ENCODE measurements around the gene MAST3. TPM values are rescaled to one million over a fixed set of nuclear protein-coding genes. Genes with fewer than 3 reads are reported as not detected.

Gene MAST3
- total and polyA plus RNA-seq, 4 donors = 4.3 to 10.6 (median 6.7) TPM

GRCh38 chr19:18119013-18119716, 21.6 kb downstream of the MAST3 start:
- DNase-seq (ENCODE audit: low spot score) = no peak
- TF ChIP-seq FOXA1 (IDR thresholded peaks at IDR 0.05) (no peak), HNF4A (conservative IDR thresholded peaks at IDR 0.05) (no peak), YY1 (IDR thresholded peaks at IDR 0.05) (no peak), FOXA2 (IDR thresholded peaks at IDR 0.05) (no peak), TAF1 (conservative IDR thresholded peaks at IDR 0.05) (no peak), HNF4G (IDR thresholded peaks at IDR 0.05) (no peak), GABPA (IDR thresholded peaks at IDR 0.05 in 1 of 2, conservative IDR thresholded peaks at IDR 0.05 in 1 of 2) (no peak)
- TF ChIP-seq, protein P1, sequence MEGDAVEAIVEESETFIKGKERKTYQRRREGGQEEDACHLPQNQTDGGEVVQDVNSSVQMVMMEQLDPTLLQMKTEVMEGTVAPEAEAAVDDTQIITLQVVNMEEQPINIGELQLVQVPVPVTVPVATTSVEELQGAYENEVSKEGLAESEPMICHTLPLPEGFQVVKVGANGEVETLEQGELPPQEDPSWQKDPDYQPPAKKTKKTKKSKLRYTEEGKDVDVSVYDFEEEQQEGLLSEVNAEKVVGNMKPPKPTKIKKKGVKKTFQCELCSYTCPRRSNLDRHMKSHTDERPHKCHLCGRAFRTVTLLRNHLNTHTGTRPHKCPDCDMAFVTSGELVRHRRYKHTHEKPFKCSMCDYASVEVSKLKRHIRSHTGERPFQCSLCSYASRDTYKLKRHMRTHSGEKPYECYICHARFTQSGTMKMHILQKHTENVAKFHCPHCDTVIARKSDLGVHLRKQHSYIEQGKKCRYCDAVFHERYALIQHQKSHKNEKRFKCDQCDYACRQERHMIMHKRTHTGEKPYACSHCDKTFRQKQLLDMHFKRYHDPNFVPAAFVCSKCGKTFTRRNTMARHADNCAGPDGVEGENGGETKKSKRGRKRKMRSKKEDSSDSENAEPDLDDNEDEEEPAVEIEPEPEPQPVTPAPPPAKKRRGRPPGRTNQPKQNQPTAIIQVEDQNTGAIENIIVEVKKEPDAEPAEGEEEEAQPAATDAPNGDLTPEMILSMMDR (IDR thresholded peaks at IDR 0.05; ENCODE audit: low read depth, low read length, missing input control) = no peak
- TF ChIP-seq, protein P2, sequence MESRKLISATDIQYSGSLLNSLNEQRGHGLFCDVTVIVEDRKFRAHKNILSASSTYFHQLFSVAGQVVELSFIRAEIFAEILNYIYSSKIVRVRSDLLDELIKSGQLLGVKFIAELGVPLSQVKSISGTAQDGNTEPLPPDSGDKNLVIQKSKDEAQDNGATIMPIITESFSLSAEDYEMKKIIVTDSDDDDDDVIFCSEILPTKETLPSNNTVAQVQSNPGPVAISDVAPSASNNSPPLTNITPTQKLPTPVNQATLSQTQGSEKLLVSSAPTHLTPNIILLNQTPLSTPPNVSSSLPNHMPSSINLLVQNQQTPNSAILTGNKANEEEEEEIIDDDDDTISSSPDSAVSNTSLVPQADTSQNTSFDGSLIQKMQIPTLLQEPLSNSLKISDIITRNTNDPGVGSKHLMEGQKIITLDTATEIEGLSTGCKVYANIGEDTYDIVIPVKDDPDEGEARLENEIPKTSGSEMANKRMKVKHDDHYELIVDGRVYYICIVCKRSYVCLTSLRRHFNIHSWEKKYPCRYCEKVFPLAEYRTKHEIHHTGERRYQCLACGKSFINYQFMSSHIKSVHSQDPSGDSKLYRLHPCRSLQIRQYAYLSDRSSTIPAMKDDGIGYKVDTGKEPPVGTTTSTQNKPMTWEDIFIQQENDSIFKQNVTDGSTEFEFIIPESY (IDR thresholded peaks at IDR 0.05) = no peak
- 60% methylated on average over 13 of the region's 13 CpGs for WGBS
- H3K4me3 ChIP-seq (ENCODE audit: low read depth in 1 of 3, low read length in 3 of 3) = no peak overlapping the region
- H3K27ac ChIP-seq (ENCODE audit: low read depth in 1 of 2, low read length in 2 of 2) = peak overlapping the region; percentile 38 to 40
- H3K36me3 ChIP-seq (ENCODE audit: control insufficient read depth in 4 of 4, insufficient read depth in 3 of 4, low read depth in 1 of 4, low read length in 3 of 4) = peaks cover 3 to 22% (median 10%) of the 10 kb centered on the region in 4 donors
- no peaks in the 10 kb centered on the region for H3K9me3 ChIP-seq (ENCODE audit: control insufficient read depth in 4 of 4, low read length in 3 of 4)
- H3K27me3 ChIP-seq (ENCODE audit: control insufficient read depth in 4 of 4, insufficient read depth in 4 of 4, low read length in 3 of 4) = no peaks in the 10 kb centered on the region
- no peak overlapping the region for H3K9ac ChIP-seq (ENCODE audit: low read depth in 1 of 2, low read length in 2 of 2)
- H3K4me1 ChIP-seq (ENCODE audit: control insufficient read depth in 4 of 4, insufficient read depth in 4 of 4, low read length in 3 of 4) = peaks cover 5 to 41% (median 25%) of the 10 kb centered on the region in 4 donors

DNA sequence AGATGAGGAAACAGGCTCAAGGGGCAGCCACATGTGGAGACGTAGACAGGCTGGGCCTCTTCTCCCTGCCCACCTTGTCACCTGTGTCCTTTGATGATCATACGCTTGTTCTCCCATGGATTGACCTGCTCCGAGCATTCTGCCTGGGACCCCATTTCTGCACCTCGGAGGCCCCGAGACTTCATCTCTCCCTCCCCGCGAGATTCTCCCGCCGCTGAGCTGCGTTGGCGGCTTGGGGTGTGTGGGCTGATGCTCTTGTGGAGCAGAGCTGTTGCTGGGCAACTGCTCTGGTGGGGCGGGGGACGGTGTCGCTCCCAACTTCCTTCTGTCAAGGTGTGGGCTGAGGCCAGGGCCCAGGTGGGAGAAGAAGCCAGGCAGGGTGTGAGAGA, 22.1 kb downstream of the MAST3 start:
- Histone ChIP-seq H3K9me3 (ENCODE audit: control insufficient read depth in 4 of 4, low read length in 3 of 4) (no peaks in the 10 kb centered on the region), H3K27me3 (ENCODE audit: control insufficient read depth in 4 of 4, insufficient read depth in 4 of 4, low read length in 3 of 4) (no peaks in the 10 kb centered on the region), H3K27ac (ENCODE audit: low read depth in 1 of 2, low read length in 2 of 2) (peak overlapping the region in 1 of 2 donors; percentile 40), H3K4me3 (ENCODE audit: low read depth in 1 of 3, low read length in 3 of 3) (no peak overlapping the region), H3K36me3 (ENCODE audit: control insufficient read depth in 4 of 4, insufficient read depth in 3 of 4, low read depth in 1 of 4, low read length in 3 of 4) (peaks cover 0 to 27% (median 13%) of the 10 kb centered on the region in 4 donors), H3K4me1 (ENCODE audit: control insufficient read depth in 4 of 4, insufficient read depth in 4 of 4, low read length in 3 of 4) (peaks cover 5 to 37% (median 25%) of the 10 kb centered on the region in 4 donors), H3K9ac (ENCODE audit: low read depth in 1 of 2, low read length in 2 of 2) (no peak overlapping the region)
- no peak for TF ChIP-seq HNF4G (IDR thresholded peaks at IDR 0.05)
- no peak for TF ChIP-seq FOXA1 (IDR thresholded peaks at IDR 0.05)
- TF ChIP-seq FOXA2 (IDR thresholded peaks at IDR 0.05) = no peak
- TF ChIP-seq, protein P2 (IDR thresholded peaks at IDR 0.05) = no peak
- WGBS = 88% methylated on average over 14 of the region's 14 CpGs
- DNase-seq (ENCODE audit: low spot score) = no peak

DNA sequence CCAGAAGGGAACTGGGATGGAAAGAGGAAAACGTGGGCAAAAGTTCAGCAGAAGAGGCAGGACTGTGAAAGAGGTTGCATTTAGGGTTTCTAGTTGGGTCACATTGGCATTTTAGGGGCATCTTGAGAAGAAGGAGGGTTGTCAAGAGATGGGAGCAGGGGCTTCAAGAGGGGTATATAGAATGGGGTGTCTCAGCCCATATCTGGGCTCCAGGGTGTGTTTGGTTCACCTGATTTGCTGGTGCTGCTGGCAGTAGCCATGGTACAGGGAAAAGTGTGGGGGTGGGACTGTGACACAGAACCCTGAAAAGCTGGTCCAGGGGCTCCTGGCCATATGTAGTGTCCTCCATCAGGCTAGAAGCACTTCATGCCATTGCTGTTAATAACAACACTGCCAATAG, 22.5 kb downstream of the MAST3 start:
- Histone ChIP-seq H3K36me3 (ENCODE audit: control insufficient read depth in 4 of 4, insufficient read depth in 3 of 4, low read depth in 1 of 4, low read length in 3 of 4) (peaks cover 3 to 29% (median 13%) of the 10 kb centered on the region in 4 donors), H3K4me1 (ENCODE audit: control insufficient read depth in 4 of 4, insufficient read depth in 4 of 4, low read length in 3 of 4) (peaks cover 5 to 33% (median 24%) of the 10 kb centered on the region in 4 donors), H3K9me3 (ENCODE audit: control insufficient read depth in 4 of 4, low read length in 3 of 4) (no peaks in the 10 kb centered on the region), H3K9ac (ENCODE audit: low read depth in 1 of 2, low read length in 2 of 2) (no peak overlapping the region), H3K27me3 (ENCODE audit: control insufficient read depth in 4 of 4, insufficient read depth in 4 of 4, low read length in 3 of 4) (no peaks in the 10 kb centered on the region), H3K27ac (ENCODE audit: low read depth in 1 of 2, low read length in 2 of 2) (no peak overlapping the region), H3K4me3 (ENCODE audit: low read depth in 1 of 3, low read length in 3 of 3) (no peak overlapping the region)
- no peak for DNase-seq (ENCODE audit: low spot score)
- 70% methylated on average over 1 of the region's 1 CpG for WGBS
- TF ChIP-seq MAX (IDR thresholded peaks at IDR 0.05) (no peak), NR2F2 (IDR thresholded peaks at IDR 0.05) (no peak), YY1 (IDR thresholded peaks at IDR 0.05) (no peak), JUND (IDR thresholded peaks at IDR 0.05) (no peak), FOXA2 (IDR thresholded peaks at IDR 0.05) (no peak), SP1 (IDR thresholded peaks at IDR 0.05) (no peak), EGR1 (IDR thresholded peaks at IDR 0.05; ENCODE audit: low read depth in 2 of 2) (no peak), FOXA1 (IDR thresholded peaks at IDR 0.05) (no peak), HNF4G (IDR thresholded peaks at IDR 0.05) (no peak)
- TF ChIP-seq, protein P2 (IDR thresholded peaks at IDR 0.05) = no peak

Data from liver (tissue), 9 donors.